ENCODE data around the gene SIVA1.

Gene SIVA1

DNA sequence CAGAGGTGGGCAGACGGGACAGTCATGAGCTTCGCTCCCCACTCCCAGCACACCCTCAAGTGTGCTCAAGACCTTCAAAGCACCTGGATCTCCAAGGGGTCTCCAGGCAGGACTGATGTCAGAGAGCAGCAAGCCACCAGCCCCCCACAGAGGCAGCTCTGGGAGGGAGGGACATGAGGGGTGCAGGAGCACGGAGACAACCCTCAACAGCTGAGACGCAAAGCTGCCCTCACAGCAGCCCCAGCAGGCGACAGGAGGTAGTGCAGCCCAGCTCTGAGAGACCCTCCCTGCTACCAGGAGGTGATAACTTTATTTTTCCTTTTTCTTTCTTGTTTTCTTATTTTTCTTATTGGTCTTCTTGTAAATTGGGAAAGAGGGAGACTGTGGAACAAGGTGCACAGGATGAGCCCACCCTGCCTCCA is 17.9 kb downstream of the SIVA1 start:
- DNase-seq (ENCODE audit: low read depth in 3 of 3, low spot score in 1 of 3), result no peak

DNA sequence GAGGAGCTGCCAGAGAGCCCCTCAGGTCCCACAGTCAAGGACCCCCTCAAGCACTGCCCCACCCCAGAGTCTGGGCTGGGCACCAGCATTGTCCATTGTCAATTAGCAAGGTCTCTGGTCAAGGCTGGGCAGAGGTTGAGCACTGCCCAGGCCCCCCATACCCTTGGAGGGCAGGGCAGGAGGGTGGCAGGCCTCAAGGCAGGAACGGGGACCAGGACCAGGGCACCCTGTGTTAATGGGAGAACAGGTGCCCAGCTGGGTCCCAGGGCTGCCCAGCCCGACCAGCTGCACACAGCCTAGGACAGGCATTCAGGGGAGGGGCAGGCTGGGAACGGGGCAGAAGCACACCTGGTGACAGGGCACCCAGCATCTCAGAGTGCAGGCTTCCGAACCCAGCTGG is 18.4 kb downstream of the SIVA1 start:
- DNase-seq (ENCODE audit: low read depth in 3 of 3, low spot score in 1 of 3), result no peak

DNA sequence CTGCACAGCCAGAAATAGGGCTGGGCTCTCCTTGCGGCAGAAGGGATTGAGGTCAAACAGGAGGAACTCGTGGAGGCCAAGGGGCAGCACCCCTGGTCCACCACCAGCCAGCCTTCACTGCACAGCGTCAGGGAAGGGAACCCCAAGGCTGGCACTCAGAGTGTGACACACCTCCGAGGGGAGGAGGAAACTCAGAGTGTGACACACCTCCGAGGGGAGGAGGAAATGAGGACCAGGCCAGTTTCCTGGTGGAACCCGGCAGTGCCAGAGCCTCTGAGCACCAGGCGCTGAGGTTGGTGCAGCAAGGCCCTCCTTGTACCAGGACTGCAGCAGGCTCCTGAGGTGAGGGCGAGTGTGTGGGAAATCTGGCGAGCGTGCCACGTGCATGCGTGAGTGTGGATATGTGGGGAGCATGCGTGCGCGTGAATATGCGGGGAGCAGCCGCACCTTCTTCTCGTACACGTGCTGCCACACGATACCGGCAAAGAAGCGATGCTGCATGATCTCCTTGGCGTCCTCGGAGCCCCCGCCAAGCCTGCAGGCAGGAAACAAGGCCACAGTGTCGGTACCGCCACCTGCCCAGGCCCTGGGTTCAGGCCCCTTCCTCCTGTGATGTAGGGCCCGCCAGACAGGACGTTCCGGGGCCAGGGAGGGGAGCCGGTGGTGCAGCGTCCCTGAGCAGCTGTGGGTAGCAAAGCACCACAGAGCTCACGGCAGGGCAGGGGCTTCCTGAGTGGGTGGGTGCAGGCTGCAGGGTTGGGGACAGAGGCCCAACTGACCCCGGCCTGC is 19.2 kb downstream of the SIVA1 start:
- DNase-seq (ENCODE audit: low read depth in 3 of 3, low spot score in 1 of 3), result no peak

DNA sequence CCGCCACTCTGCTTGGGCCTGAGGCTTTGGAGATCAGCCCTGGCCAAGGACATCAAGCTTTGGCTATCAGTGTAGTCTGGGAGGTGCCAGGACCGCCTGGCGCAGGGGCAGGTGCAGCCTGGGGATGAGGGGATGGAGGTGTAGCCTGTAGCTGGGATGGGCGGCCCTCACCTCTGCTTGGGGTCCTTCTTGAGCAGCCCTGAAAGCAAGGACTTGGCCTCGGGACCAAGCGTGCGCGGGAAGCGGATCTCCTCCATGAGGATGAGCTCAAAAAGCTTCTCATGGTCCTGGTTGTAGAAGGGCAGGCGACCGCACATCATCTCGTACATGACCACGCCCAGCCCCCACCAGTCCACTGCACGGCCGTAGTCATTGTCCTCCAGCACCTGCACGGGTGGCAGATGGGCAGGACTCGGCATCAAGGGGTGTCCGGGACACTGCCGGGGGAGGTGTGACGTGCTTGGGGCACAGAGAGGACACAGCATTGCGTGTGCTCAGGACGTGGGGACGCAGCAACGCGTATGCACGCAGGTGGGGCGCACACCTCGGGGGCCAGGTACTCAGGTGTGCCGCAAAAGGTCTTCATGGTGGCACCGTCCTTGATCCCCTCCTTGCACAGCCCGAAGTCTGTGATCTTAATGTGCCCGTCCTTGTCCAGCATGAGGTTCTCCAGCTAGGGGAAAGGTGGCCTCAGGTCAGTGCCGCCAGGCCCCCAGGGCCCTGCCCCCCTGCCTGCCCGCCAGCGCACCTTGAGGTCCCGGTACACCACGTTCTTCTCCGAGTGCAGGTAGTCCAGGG is 20.0 kb downstream of the SIVA1 start:
- DNase-seq (ENCODE audit: low read depth in 3 of 3, low spot score in 1 of 3), result no peak

DNA sequence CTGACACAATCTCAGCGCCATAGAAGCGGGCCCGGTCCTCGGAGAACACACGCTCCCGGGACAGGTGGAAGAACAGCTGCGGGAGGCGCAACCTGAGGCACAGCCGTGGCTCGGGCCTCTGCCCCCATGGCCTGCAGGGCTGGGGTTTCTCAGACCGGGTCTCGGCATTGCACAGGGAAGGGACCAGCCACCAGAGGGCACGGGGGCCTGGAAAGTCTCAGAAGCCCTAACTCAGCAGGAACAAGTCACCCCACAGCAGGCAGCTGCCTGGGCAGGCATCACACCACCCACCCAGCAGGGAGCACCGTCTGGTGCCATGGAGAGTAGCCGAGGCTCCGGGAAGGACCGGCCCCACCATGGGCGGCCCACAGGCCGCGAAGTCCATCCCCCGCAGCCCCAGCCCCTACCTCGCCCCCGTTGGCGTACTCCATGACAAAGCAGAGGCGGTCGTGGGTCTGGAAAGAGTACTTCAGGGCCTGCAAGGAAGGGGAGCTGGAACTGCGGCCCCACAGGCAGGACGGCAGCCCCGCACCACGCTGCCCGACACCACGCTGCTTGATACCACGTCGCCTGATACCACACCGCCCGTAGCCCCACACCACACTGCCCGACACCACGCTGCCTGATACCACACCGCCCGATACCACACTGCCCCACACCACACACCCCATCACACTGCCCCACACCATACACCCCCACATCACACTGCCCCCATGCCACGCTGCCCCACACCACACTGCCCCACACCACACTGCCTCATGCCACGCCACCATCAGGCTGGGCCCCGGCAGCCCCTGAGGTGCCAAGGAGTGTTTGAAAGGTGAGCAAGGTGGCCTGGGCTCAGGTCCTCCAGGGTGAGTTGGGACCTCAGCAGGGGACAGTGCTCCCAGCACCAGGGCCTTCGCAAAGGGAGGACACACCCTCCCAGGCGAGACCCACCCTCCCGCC is 20.8 kb downstream of the SIVA1 start:
- no peak for DNase-seq (ENCODE audit: low read depth in 3 of 3, low spot score in 1 of 3)

DNA sequence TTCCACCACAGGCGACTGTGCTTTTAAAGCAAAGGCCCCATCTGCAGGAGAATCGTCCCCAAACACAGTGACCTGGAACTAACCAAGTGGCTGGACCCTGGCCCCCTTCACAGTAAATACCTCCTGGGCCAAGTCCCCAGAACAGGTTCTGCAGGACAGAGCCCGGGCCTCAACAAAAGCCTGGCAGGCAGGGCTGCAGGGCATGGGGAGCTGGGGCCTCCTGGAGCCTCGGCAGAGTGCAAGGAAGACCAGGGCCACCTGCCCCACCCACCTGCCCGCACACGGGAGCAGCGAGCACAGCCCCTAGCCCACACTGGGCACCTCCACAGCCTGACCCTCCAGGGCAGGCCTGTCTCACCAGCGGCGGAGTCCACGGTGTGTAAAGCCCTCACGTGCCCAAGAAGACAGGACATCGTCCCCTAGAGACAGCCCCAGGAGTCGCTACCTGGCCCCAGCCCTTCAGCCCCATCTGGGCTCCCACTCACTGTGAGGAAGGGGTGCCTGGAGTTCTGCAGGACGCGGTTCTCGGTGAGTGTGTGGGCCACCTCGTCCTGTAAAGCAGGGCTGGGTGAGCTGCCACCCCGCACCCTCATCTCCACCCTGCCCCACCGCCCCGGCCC is 21.6 kb downstream of the SIVA1 start:
- no peak for DNase-seq (ENCODE audit: low read depth in 3 of 3, low spot score in 1 of 3)

DNA sequence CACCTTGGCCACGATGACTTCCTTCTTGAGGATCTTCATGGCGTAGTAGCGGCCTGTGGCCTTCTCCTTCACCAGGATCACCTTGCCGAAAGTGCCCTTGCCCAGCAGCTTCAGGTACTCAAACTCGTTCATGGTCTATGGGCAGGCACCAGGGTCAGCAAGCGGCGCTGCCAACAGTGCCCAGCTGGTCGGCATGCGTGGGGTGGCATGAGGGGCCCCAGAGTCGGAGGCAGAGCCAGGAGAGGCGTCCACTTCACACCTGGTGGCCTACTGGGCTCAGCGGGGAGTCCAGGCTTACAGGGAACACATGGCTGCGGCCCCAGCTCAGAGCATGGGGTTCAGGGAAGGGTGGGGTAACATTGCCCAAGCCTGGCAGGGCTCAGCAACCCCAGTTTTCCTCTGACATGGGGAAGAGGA is 22.1 kb downstream of the SIVA1 start:
- DNase-seq (ENCODE audit: low read depth in 3 of 3, low spot score in 1 of 3), result no peak

DNA sequence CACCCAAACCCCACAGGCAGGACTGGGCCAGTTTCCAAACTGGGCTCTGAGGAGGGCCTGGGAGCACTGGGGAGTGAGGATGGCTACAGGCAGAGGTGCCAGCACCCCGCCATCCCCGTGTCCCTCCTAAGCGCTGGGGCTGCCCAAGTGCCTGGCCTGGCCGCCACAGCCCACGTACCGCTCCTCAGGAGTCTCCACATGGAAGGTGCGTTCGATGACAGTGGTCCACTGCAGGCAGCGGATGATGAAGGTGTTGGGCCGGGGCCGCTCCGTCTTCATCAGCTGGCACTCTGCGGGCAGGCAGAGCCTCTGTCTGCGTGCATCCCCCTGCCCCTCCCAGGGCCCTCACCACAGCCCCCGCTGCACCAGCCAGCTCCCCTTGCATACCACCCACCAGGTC is 23.5 kb downstream of the SIVA1 start:
- no peak for DNase-seq (ENCODE audit: low read depth in 3 of 3, low spot score in 1 of 3)

DNA sequence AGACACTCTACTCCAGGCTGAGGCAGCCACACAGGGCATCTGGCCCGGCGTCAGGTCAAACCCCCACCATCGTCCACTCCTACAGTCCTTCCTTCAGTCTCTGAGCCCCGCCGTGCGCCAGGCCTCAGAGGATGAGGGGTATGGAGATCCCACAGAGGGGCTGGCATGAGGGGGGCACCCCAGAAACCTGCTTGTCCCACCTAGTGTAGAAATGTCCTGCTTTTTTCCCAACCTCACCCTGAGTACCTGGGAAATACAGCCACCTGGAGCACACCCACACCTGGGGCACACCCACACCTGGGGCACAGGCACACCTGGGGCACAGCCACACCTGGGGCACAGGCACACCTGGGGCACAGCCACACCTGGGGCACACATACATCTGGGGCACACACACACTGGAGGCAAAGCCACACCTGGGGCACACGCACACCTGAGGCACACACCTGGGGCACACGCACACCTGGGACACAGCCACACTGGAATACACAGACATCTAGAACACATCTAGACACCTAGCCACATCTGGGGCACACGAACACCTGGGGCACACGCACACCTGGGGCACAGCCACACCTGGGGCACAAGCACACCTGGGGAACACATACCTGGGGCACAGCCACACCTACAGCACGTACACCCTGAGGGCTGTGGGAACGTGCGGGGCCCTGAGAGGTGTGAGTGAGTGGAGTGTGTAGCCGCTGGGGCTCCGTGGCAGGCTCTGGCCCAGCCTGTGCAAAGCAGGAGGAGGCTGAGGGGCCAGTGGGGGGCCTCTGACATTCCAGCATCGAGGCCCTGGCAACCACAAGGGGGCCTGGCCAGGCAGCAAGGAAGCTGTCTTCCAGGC is 24.2 kb downstream of the SIVA1 start:
- no peak for DNase-seq (ENCODE audit: low read depth in 3 of 3, low spot score in 1 of 3)

DNA sequence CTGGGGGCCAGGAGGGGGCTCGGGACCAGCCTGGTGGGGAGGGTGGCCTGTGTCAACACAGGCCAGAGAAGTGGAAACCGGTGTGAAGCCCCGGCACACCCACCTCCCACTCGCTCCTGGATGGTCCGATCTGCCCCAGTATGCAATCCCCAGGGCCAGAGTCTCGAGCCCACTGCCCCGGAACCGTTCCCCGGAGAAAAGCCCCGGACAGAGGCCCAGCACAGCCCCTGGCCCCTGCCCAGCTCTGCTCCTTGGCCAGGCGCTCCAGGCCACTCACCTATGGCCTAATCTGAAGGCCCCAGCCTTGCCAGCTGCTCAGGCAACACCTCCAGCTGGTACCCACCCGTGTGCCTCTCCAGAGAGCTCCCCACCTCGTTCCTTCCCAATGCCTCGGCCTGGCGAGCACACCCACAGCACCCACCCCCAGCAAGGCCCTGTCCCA is 24.9 kb downstream of the SIVA1 start:
- no peak for DNase-seq (ENCODE audit: low read depth in 3 of 3, low spot score in 1 of 3)

DNA sequence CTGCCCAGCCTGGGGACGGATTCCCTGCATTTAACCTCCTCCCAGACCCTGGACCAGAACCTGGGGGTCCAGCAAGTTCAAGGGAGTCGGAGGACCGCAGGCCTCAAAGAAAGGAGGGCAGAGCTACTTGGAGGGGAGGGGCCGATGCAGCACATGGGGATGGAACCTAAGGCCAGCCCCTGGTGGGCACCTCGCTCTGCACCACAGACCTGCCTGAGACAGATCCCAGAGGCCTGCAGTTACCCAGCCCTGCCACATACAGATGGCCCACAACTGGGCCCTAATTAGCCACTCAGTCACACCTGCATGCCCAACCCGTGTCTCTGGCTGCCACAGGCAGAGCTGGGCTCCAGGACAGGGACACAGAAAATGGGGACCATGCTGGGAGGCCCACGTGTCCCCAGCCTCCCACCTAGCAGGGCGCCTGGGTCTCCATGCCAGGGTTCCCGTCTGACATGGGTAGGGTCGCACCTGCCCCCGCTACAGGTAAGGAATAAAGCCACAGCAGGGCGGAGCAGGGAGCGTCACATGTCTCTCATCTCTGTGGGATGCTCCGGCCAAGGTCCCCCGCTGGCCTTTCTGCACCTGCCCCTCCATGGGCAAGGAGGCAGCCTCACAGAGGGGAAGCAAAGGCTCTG is 25.9 kb downstream of the SIVA1 start:
- DNase-seq (ENCODE audit: low read depth in 3 of 3, low spot score in 1 of 3), result no peak

DNA sequence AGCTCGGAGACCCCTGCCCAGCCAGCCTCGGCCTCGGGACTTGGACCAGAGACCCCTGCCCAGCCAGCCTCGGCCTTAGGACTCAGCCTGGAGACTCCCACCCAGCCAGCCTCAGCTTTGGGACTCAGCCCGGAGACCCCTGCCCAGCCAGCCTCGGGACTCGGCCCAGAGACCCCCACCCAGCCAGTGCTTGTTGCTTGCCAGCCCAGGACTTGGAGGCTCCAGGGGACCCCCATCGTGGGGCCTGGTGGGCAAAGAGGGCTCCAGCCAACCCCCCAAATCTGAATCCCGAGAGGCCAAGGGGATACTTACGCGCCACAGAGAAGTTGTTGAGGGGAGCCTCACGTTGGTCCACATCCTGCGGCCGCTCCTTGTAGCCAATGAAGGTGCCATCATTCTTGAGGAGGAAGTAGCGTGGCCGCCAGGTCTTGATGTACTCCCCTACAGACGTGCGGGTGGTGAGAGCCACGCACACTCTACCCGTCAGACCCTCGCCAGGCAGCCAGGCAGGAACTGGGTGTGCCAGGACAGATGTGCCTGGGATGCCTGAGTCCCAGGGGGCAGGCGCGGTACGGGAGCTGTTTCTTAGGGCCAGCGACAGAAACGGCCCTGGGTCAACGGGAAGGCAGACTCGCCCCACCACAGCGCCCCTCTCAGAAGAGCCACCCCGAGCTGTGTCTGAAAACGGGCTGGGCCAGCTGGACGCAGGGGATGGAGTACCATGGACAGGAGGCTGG is 27.0 kb downstream of the SIVA1 start:
- DNase-seq (ENCODE audit: low read depth in 3 of 3, low spot score in 1 of 3), result no peak

DNA sequence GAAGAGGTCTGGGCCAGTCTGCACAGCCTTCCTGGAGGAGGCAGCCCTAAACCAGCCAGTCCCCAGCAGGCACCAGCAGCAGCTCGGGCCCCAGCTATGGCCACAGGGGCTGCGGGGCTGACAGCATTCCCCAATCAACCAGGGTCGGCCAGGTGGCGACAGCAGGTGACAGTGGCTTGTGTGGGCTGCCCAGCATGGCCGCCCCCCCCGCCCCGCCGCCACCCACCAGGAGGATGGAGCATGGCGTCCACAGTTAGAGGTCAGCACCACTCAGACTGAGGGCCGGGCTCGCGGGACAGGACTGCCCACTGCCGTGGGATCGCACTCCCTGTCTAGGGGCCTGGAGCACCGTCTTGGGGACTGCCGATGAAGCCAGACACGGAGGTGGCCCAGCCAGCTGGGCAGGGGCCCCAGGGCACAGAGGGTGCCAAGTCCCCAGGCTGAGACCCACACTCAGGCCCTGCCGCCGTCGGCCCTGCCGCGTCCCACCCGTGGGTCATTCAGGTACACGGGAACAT is 27.6 kb downstream of the SIVA1 start:
- no peak for DNase-seq (ENCODE audit: low read depth in 3 of 3, low spot score in 1 of 3)

DNA sequence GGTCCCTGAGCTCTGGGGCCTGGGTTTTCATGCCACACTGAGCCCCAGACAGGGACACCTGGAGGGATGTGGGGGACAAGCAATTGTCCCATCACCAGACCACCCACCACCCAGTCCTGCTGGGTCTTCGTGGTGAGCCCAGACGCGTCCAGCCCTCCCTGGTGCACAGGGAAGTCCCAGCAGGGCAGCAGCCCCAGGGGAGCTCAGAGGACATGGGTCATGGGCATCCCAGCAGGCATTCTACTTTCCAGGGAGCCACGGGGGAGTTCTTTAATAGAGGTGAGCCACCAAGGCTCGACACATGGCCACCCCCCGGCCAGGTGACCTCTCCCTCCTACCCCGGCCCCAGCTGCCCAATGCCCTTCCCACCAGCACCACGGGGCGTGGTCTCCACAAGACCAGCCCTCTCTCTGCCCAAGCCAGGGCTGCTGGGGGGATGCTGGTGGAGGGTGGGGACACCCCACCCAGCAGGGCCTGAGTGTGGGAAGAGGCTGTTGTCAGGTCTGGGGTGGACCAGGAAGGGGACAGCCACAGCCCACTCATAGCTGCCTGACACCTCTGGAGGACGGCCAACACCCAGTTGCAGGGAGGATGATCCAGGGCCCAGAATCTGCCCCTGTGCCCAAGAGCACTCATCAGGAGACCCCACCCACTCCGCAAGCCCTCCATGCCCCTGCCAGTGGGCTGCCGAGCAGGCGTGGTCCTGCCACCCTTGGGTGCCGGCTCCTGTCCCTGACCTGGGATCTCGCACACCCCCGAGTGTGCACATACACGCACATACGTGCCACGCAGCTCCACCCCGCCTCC is 28.5 kb downstream of the SIVA1 start:
- DNase-seq (ENCODE audit: low read depth in 3 of 3, low spot score in 1 of 3), result no peak

DNA sequence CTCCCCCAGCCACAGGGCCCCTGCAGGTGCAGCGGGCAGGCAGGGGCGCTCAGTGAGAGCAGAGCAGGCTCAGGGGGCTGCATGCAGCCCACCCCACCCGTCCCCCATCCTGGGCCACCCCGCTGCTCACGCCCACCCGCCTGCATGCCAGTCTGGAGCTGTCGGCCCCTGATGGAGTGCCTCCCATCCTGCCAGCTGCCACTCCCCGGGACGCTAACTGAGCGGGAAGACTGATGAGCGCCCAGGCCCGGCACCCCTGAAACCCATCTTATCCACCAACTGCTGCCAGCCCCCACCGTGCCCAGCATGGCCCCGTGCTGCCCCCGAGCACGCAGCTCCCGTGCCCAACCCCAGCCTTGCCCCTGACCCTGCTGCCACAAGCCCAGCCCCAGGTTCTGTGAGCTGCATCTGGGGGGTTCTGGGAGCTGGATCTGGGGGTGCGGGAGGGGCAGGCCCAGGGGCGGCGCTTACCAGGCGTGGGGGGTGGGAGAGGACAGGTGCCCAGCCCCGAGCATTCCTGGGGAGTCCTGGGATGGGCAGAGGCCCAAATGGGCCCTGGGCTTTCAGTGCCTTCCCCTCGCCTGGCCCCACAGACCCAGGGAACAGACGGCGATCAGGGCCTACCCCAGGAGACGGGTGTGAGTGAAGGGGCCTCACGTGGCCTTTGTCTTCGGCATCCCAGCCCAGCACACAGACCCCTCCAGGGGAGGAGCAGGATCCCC is 29.3 kb downstream of the SIVA1 start:
- no peak for DNase-seq (ENCODE audit: low read depth in 3 of 3, low spot score in 1 of 3)

DNA sequence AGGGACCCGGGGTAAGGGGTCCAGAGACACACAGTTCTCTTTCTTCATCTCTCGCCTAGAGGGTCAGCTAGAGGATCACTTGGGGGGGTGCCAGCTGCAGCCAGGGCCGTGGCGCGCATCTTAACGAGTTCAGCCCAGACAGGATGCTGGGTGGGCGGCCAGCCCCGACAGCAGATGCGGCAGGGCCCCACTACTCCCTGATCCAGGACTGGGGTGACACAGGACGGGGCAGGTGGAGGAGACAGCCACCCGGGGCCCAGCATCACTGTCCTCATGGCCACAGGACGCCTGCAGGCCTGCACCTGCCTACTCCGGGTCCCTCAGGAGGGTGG is 29.8 kb downstream of the SIVA1 start:
- DNase-seq (ENCODE audit: low read depth in 3 of 3, low spot score in 1 of 3), result no peak

DNA sequence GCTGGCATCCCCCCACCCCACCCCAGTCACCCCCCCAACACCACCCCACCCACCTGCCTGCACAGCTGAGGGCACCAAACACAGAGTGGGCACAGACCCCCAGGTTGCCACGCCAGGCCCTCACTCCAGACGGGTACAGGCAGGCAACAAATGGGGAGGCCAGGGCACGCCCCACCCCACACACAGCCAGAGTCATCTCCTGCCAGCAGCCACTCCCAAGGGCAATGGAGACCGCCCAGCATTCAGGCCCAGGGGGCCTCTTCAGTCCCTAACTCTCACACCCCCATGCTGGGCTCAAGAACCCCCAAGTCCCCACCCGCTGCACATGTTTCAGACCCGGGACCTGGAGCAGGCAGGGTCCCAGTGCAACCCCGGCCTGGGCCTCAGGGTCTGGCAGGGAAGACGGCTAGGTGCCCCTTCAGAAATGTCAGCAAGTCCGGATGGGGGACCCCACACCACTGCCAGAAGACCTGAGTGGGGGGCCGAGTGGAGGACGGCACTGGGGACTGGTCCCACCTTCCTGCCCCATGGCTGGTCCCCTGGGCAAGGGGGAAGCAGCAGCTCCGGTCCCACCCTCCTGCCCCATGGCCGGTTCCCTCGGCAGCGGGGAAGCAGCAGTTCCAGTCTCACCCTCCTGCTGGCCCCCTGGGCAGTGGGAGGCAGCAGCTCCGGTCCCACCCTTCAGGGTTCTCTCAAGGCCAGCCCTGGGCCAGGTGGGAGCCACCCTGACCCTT is 30.7 kb downstream of the SIVA1 start:
- DNase-seq (ENCODE audit: low read depth in 3 of 3, low spot score in 1 of 3), result no peak
